T-helper 2 cell (primary cell): ENCODE results near the gene SLCO6A1.

Source experiments
- DNase-seq, 5 experiments: peaks; one replicate each; pipeline versions ENCODE4 v3.0.0 to v3.0.0-alpha.2; 2012 to 2022

The SLCO6A1 gene

GRCh38 chr5:102450313-102450990 is 48.3 kb downstream of the SLCO6A1 start:
- DNase-seq = peak in 1 of 5 experiments; percentile 1

DNA sequence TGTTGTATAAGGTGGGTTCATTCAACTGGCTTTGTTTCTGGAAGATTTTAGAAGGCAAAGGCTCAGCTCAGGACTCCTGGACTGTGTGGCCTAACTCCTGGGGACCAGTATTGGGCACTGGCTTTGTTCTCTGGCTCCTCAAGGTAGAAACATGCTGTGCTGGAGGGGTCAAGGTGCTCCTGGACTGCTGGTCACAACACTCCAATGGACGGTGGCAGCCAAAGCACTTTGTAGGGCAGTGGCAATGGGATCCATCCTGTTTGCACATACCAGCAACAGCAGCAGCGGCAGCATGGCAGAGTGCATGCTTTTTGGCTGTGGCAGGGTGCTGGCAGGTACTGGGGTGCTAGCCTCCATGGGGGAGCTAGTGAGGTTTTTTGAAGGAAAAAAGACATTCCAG is 65.3 kb downstream of the SLCO6A1 start:
- no peak for DNase-seq

GRCh38 chr5:102421647-102422046 is 77.2 kb downstream of the SLCO6A1 start:
- no peak for DNase-seq

- DNase-seq = no peak
Measured at GRCh38 chr5:102418531-102418930, 80.3 kb downstream of the SLCO6A1 start.

DNA sequence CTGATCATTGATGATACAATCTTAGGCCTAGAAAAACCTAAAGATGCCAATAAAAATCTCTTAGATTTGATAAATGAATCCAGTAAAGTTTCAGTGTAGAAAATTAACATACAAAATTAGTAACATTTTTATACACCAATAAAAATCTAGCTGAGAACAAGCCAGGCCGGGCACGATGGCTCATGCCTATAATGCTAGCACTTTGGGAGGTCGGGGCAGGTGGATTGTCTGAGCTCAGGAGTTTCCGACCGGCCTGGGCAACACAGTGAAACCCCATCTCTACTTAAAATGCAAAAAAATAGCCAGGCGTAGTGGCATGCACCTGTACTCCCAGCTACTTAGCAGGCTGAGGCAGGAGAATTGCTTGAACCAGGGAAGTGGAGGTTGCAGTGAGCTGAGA is 84.4 kb downstream of the SLCO6A1 start:
- DNase-seq = no peak

- DNase-seq = no peak
Measured at GRCh38 chr5:102388235-102388634, 110.6 kb downstream of the SLCO6A1 start.

GRCh38 chr5:102385365-102385764 is 113.4 kb downstream of the SLCO6A1 start:
- no peak for DNase-seq

GRCh38 chr5:102380174-102380573 is 118.6 kb downstream of the SLCO6A1 start:
- DNase-seq = no peak

DNA sequence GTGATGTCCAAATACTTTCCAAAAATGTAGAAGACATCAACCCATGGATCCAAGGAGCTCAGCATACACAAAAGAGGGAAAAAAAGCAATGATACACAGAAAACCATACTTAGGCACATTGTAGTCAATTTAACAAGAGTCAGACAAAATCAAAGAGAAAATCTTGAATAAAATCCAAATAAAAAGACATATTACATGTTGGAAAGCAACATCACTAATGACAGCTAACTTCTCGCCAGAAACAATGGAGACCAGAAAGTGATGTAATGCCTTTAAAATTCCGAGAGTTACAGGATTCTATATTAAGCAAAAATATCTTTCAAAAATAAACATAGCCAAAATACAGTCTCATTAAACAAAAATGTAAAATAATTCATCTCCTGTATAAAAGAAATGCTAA is 122.9 kb downstream of the SLCO6A1 start:
- DNase-seq = no peak

GRCh38 chr5:102375272-102375671 is 123.5 kb downstream of the SLCO6A1 start:
- no peak for DNase-seq

DNA sequence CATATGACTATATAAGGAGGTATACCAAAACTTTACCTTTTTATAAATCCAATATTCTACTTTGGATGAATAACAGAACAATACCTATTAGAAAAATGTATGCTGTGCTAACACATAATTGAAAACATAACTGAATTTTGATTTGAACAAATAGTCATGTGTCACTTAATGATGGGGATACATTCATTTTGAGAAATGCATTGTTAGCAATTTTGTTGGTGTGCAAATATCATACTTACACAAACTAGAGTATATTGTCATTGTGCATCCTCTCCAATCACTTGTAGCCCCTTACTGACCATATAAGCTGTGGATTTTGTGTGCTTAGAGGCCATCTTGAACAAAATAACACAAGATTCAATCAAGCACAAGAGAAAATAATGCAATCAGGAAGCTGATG is 130.4 kb downstream of the SLCO6A1 start:
- DNase-seq = no peak

GRCh38 chr5:102341681-102342288 is 157.0 kb downstream of the SLCO6A1 start:
- DNase-seq = no peak

DNA sequence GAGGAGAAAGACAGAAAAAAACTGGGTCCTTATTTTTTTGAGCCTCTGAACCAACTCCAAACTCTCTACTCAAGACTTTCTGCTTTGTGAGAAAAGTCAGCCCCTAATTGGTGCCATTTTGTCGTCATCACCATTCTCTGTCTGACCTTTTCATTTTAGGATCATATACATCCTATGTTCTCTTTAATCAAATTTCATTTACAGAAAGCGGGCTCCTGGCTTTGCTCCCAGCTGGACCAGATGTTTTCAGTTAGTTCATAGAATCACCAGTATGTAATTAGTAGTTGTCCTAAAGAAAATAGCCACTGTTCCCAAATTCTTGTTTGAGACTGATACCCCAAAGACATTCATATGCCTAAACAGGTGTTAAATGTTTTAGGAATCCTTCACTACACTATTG is 174.1 kb downstream of the SLCO6A1 start:
- DNase-seq = no peak
